Bronchial epithelial cell (primary cell): ENCODE measurements around the gene CAMKV. TPM values are rescaled to one million over a fixed set of nuclear protein-coding genes. Genes with fewer than 3 reads are reported as not detected.
"Not testable (repeated sequence)": the region's sequence is repeated elsewhere in the genome, so short reads cannot be mapped to it uniquely, and the experiment has no call there.

Experiments used
- DNase-seq: peaks from one replicate; pipeline ENCODE4 v3.0.0-alpha.2; 2010; ENCODE audit warnings: low read depth
- FAIRE-seq: peaks from 2 replicates; lab custom pipeline; 2011; peaks lifted over from hg19 to GRCh38; lab: Jason Lieb, UNC
- H3K27me3 ChIP-seq: 2 replicates; pipeline ENCODE4 v1.5.1; 2011; ENCODE audit warnings: low read length; ENCODE audit not compliant: control insufficient read depth, insufficient read depth
- H3K36me3 ChIP-seq: 2 replicates; pipeline ENCODE4 v1.5.1; 2011; ENCODE audit warnings: low read length; ENCODE audit not compliant: control insufficient read depth, insufficient read depth
- H3K4me3 ChIP-seq: 2 replicates; pipeline ENCODE4 v1.5.1; 2011; ENCODE audit warnings: mild to moderate bottlenecking, low read depth, low read length, control low read depth
- CTCF ChIP-seq: IDR thresholded peaks from 2 replicates; pipeline ENCODE4 v1.5.1; 2011; ENCODE audit warnings: mild to moderate bottlenecking, moderate library complexity, low read length, control low read depth, inconsistent platforms; ENCODE audit not compliant: insufficient read depth, severe bottlenecking
- total RNA-seq: library from RNA; depleted of rRNA; stranded (reverse); fragments of >200 nt; gene quantifications from 2 replicates; pipeline ENCODE4 v1.2.1, GENCODE V29; 2014

The CAMKV gene
- total RNA-seq, 1 donor from 2014 or later, result 0.26 TPM

DNA sequence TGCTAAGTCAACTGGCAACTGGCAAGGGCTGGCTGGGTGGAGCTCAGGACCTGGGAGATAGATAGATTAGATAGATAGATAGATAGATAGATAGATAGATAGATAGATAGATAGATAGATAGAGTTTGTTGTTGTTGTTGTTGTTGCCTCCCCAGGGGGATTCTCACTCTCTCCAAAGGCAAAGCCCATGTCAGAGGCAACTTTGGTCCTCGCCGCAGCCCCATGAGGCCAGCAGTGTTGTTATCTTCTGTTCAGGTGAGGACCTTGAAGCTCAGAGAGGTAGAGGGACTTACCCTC is 41.4 kb upstream of the CAMKV start:
- Histone ChIP-seq H3K36me3 (peaks cover 17% of the 10 kb centered on the region), H3K4me3 (no peak overlapping the region), H3K27me3 (no peaks in the 10 kb centered on the region)
- DNase-seq (no peak), FAIRE-seq (no peak)
- no peak for TF ChIP-seq CTCF

DNA sequence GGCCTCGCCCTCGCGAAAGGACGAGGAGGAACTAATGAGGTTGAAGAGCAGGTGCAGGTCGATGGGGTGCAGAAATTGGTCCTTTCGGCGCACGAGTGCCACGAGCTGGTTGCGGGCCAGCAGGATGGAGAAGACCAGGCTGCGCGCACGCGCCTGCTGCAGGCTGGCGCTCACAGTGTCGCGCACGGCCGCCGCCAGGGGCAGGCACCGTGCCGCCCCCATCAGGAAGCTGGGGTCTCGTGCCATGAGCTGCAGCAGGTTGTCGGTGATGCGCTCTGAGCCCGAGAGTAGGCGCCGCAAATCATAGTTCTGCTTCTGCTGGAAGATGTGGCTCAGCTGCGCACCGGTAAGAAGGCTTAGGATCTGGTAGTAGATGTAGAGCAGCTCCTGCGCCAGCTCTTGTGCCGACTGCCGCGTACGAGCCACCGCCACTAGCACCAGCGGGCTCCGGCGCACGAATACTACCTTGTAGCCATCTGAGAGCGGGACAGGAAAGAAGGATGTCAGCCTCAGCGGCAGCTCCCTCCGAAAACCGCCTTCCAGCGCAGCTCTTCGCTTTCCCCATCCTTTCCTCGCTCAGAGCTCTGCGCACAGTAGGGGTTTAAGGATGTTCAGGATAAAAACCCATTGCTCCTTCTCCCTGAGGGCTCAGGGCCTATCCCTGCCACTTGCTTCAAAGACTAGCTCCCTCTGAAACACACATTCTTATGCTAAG is 40.9 kb upstream of the CAMKV start:
- no peak for DNase-seq
- no peak for FAIRE-seq
- no peak overlapping the region for H3K4me3 ChIP-seq
- no peaks in the 10 kb centered on the region for H3K27me3 ChIP-seq
- TF ChIP-seq CTCF, result no peak
- H3K36me3 ChIP-seq, result peaks cover 17% of the 10 kb centered on the region

- H3K4me3 ChIP-seq, result no peak overlapping the region
- DNase-seq, result no peak
- TF ChIP-seq CTCF, result no peak
- no peaks in the 10 kb centered on the region for H3K27me3 ChIP-seq
- H3K36me3 ChIP-seq, result peaks cover 17% of the 10 kb centered on the region
- FAIRE-seq, result no peak
These were observed 38.9 kb upstream of the CAMKV start for GRCh38 chr3:49908373-49909199.

DNA sequence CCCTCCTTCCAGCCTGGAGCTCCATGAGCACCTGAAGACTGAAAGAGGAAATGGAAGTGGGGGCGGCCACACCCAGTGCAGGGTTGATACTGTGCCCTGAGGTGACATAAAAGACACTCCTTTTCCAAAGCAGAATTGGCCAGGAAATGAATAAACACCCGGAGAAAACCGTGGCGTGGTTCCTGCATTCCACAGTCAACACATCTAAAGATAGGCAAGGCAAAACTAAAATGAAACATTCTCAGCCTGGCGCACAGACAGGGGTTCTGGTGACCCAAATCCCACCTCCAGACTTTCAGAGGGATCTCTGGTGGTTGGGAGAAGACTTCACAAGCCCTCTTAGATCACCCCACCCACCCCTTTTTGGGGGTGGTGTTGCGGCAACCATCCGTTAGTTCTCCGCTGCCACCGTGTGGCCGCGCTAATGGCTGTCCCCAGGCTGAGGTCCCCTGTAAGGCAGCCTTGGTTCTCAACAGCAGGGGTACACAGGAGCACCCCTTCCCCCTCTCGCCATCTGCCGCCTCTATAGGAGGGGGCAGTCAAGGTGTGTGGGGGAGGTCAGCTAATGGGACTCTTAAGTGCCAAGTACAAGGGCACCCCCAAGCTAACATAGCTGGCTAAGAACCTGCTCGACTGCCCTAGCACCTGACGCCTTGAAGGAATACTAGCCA is 36.5 kb upstream of the CAMKV start:
- peak; percentile 60 for FAIRE-seq
- DNase-seq, result peak; percentile 66
- Histone ChIP-seq H3K4me3 (peak overlapping the region; percentile 4), H3K27me3 (no peaks in the 10 kb centered on the region), H3K36me3 (peaks cover 9% of the 10 kb centered on the region)
- peak; percentile 74 for TF ChIP-seq CTCF

GRCh38 chr3:49904448-49904847 is 34.7 kb upstream of the CAMKV start:
- not testable (repeated sequence) for H3K27me3 ChIP-seq, FAIRE-seq, H3K4me3 ChIP-seq, H3K36me3 ChIP-seq, DNase-seq
